T-helper 17 cell (primary cell): ENCODE data around the gene ZBTB8OS. TPM values are rescaled to one million over a fixed set of nuclear protein-coding genes. Genes with fewer than 3 reads are reported as not detected.
A peak's percentile ranks its signal among the peaks of the same experiment; 100 is the strongest.
"Not testable (repeated sequence)": the region's sequence is repeated elsewhere in the genome, so short reads cannot be mapped to it uniquely, and the experiment has no call there.

Experiments
- ATAC-seq: fragments of 150-1000 bp; cut with Tn5 transposase; 2 replicates; pipeline ENCODE4 v1.10.0; 2021; ENCODE audit warnings: mild to moderate bottlenecking, moderate library complexity
- DNase-seq, 3 donors: peaks; one replicate each; pipeline versions ENCODE4 v3.0.0 to v3.0.0-alpha.2; 2020 to 2021
- H3K9me3 ChIP-seq: one replicate; pipeline ENCODE4 v1.7.0; 2013; ENCODE audit warnings: low read length, mild to moderate bottlenecking; ENCODE audit not compliant: control insufficient read depth, poor library complexity, severe bottlenecking
- H3K27ac Mint-ChIP-seq: one replicate; pipeline ENCODE4 v1.8.0; 2022; ENCODE audit warnings: mild to moderate bottlenecking, moderate library complexity, mixed read lengths
- H3K27me3 Mint-ChIP-seq: one replicate; pipeline ENCODE4 v1.8.0; 2022; ENCODE audit warnings: mixed read lengths
- H3K36me3 Mint-ChIP-seq: one replicate; pipeline ENCODE4 v1.8.0; 2022; ENCODE audit warnings: low read depth, mixed read lengths
- H3K4me1 Mint-ChIP-seq: one replicate; pipeline ENCODE4 v1.8.0; 2022; ENCODE audit warnings: mild to moderate bottlenecking, mixed read lengths
- H3K4me3 Mint-ChIP-seq: one replicate; pipeline ENCODE4 v1.8.0; 2022; ENCODE audit warnings: mild to moderate bottlenecking, moderate library complexity, mixed read lengths
- total RNA-seq, 4 donors: library from RNA in 2 of 4; stranded (reverse) in 2 of 4; gene quantifications; one replicate each; pipeline ENCODE4 v1.2.3 and lab custom pipeline; 2022 to 2026

Gene ZBTB8OS
- total RNA-seq, 2 donors from 2014 or later: 40.5 to 41.9 TPM

- no peak overlapping the region for H3K4me3 Mint-ChIP-seq
- no peak overlapping the region for H3K27ac Mint-ChIP-seq
- no peaks in the 10 kb centered on the region for H3K9me3 ChIP-seq
- H3K27me3 Mint-ChIP-seq: no peaks in the 10 kb centered on the region
- H3K36me3 Mint-ChIP-seq: peaks cover 7% of the 10 kb centered on the region
- DNase-seq: no peak
- H3K4me1 Mint-ChIP-seq: no peaks in the 10 kb centered on the region
- ATAC-seq: no peak
Measured at GRCh38 chr1:32676945-32677344, 26.6 kb upstream of the ZBTB8OS start.

- not testable (repeated sequence) for ATAC-seq, H3K9me3 ChIP-seq, H3K4me1 Mint-ChIP-seq, DNase-seq, H3K27me3 Mint-ChIP-seq, H3K4me3 Mint-ChIP-seq
- Mint-ChIP-seq H3K36me3 (peaks cover 10% of the 10 kb centered on the region), H3K27ac (peak overlapping the region; percentile 4)
Measured at GRCh38 chr1:32668716-32669115, 18.4 kb upstream of the ZBTB8OS start.

- no peak overlapping the region for H3K27ac Mint-ChIP-seq
- H3K27me3 Mint-ChIP-seq: no peaks in the 10 kb centered on the region
- no peak for ATAC-seq
- DNase-seq: no peak
- H3K4me3 Mint-ChIP-seq: no peak overlapping the region
- H3K4me1 Mint-ChIP-seq: peaks cover 5% of the 10 kb centered on the region
- peaks cover 5% of the 10 kb centered on the region for H3K36me3 Mint-ChIP-seq
- H3K9me3 ChIP-seq: no peaks in the 10 kb centered on the region
Measured at GRCh38 chr1:32666901-32667566, 16.7 kb upstream of the ZBTB8OS start.

- Mint-ChIP-seq H3K27ac (no peak overlapping the region), H3K36me3 (peaks cover 5% of the 10 kb centered on the region), H3K4me1 (peaks cover 5% of the 10 kb centered on the region), H3K27me3 (no peaks in the 10 kb centered on the region), H3K4me3 (no peak overlapping the region)
- DNase-seq: no peak
- ATAC-seq: no peak
- no peaks in the 10 kb centered on the region for H3K9me3 ChIP-seq
Measured at GRCh38 chr1:32665915-32666314, 15.6 kb upstream of the ZBTB8OS start.

GRCh38 chr1:32659581-32659980 lies 9.2 kb upstream of the ZBTB8OS start:
- peaks cover 9% of the 10 kb centered on the region for H3K36me3 Mint-ChIP-seq
- no peaks in the 10 kb centered on the region for H3K27me3 Mint-ChIP-seq
- no peak overlapping the region for H3K27ac Mint-ChIP-seq
- DNase-seq: no peak
- ATAC-seq: no peak
- no peak overlapping the region for H3K4me3 Mint-ChIP-seq
- no peaks in the 10 kb centered on the region for H3K9me3 ChIP-seq
- H3K4me1 Mint-ChIP-seq: peaks cover 25% of the 10 kb centered on the region

- Mint-ChIP-seq H3K27me3 (no peaks in the 10 kb centered on the region), H3K4me1 (peaks cover 48% of the 10 kb centered on the region), H3K36me3 (peaks cover 6% of the 10 kb centered on the region)
Measured at GRCh38 chr1:32652244-32652962, 2.1 kb upstream of the ZBTB8OS start.

GRCh38 chr1:32651461-32652073 lies 1.2 kb upstream of the ZBTB8OS start:
- ATAC-seq (no peak), DNase-seq (no peak)
- peak overlapping the region; percentile 93 for H3K4me3 Mint-ChIP-seq
- H3K27ac Mint-ChIP-seq: peak overlapping the region; percentile 99
- no peaks in the 10 kb centered on the region for H3K27me3 Mint-ChIP-seq
- no peaks in the 10 kb centered on the region for H3K9me3 ChIP-seq
- peaks cover 4% of the 10 kb centered on the region for H3K36me3 Mint-ChIP-seq
- H3K4me1 Mint-ChIP-seq: peaks cover 46% of the 10 kb centered on the region

More at GRCh38 chr1:32652244-32652962, 2.1 kb upstream of the ZBTB8OS start:
- Mint-ChIP-seq H3K4me3 (peak overlapping the region; percentile 93), H3K27ac (peak overlapping the region; percentile 99)
- no peak for DNase-seq
- H3K9me3 ChIP-seq: no peaks in the 10 kb centered on the region
- no peak for ATAC-seq

GRCh38 chr1:32650752-32651460 lies 556 bp upstream of the ZBTB8OS start, which contains the start of gene RBBP4:
Gene RBBP4, plus strand, starts transcription at chr1:32651208. Its CDS starts 99 bp downstream, at chr1:32651307.
- ATAC-seq (peak; percentile 86), DNase-seq (peak; percentile 97 to 98 (median 98))
- Mint-ChIP-seq H3K4me1 (peaks cover 45% of the 10 kb centered on the region), H3K36me3 (peaks cover 4% of the 10 kb centered on the region), H3K4me3 (peak within 1 kb of the TSS; percentile 93), H3K27ac (peak within 1 kb of the TSS; percentile 99), H3K27me3 (no peaks in the 10 kb centered on the region)
- no peaks in the 10 kb centered on the region for H3K9me3 ChIP-seq

GRCh38 chr1:32647308-32648134 lies 2.8 kb downstream of the ZBTB8OS start:
- Mint-ChIP-seq H3K36me3 (no peaks in the 10 kb centered on the region), H3K27ac (peak overlapping the region; percentile 99), H3K27me3 (no peaks in the 10 kb centered on the region), H3K4me3 (peak overlapping the region; percentile 76), H3K4me1 (peaks cover 31% of the 10 kb centered on the region)
- no peaks in the 10 kb centered on the region for H3K9me3 ChIP-seq
- ATAC-seq: no peak
- DNase-seq: no peak

GRCh38 chr1:32644426-32644825 lies 5.9 kb downstream of the ZBTB8OS start:
- DNase-seq: no peak
- Mint-ChIP-seq H3K4me1 (peaks cover 14% of the 10 kb centered on the region), H3K27me3 (no peaks in the 10 kb centered on the region), H3K36me3 (no peaks in the 10 kb centered on the region), H3K4me3 (no peak overlapping the region), H3K27ac (no peak overlapping the region)
- ATAC-seq: no peak
- H3K9me3 ChIP-seq: no peaks in the 10 kb centered on the region

GRCh38 chr1:32642292-32642827 lies 8.0 kb downstream of the ZBTB8OS start:
- not testable (repeated sequence) for H3K4me3 Mint-ChIP-seq, ATAC-seq, H3K27ac Mint-ChIP-seq

GRCh38 chr1:32639489-32640075 lies 10.8 kb downstream of the ZBTB8OS start:
- peaks cover 12% of the 10 kb centered on the region for H3K4me1 Mint-ChIP-seq
- H3K36me3 Mint-ChIP-seq: no peaks in the 10 kb centered on the region
- no peaks in the 10 kb centered on the region for H3K9me3 ChIP-seq
- DNase-seq (no peak), ATAC-seq (no peak)
- peak overlapping the region; percentile 34 for H3K27ac Mint-ChIP-seq
- H3K4me3 Mint-ChIP-seq: no peak overlapping the region
- no peaks in the 10 kb centered on the region for H3K27me3 Mint-ChIP-seq

More at GRCh38 chr1:32642292-32642827, 8.0 kb downstream of the ZBTB8OS start:
- not testable (repeated sequence) for H3K27me3 Mint-ChIP-seq, H3K36me3 Mint-ChIP-seq, H3K9me3 ChIP-seq, DNase-seq, H3K4me1 Mint-ChIP-seq
